ENCODE results near the gene KDM4D. TPM values are rescaled to one million over a fixed set of nuclear protein-coding genes. Genes with fewer than 3 reads are reported as not detected.

Gene KDM4D
- total RNA-seq, 1 donor from 2014 or later, result 1.8 TPM

DNA sequence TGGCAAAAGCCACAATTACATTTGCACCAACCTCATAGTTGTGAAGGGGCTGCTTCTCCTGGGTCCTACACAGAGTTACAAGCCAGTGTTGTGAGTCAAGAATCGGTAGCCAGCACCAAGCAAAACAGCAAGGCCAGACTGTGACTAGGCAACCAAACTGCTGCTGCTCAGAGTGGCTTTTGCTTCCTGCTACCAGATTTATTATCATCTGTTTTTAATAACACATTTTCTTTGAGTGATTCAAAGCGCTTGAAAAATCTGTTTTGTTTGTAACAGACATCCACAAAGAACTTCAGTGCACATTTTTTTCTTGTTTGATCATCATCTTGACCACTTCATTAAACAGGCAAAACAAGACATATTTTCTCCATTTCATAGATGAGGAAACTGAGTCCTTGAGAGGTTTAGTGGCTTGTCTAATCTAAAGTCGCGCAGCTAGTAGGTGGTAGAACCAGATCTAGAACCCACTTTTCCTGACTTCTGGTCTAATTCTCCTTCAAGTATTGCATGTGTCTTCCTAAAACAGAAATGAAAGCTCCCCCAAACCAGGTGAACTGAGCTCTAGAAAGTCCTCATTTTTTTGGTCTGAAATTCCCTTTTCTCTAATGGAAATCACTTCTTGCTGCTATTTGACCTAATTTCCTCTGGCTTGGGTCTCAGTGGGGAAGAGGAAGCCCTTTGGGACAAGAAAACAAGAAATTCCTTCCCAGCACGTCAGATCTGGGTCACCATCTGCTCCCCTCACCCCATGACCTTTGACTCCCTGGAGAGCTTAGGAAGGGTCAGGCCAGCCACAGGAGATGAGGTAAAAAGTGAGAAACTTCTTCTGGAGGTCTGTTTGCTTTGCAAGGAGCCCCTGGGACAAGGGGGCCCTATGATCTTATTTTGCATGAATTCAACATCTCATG lies 40.0 kb upstream of the KDM4D start:
- no peak for DNase-seq (ENCODE audit: low spot score)
- peaks cover 8% of the 10 kb centered on the region for H3K27me3 Mint-ChIP-seq (ENCODE audit: unreplicated experiment)
- H3K4me1 Mint-ChIP-seq (ENCODE audit: unreplicated experiment), result peaks cover 66% of the 10 kb centered on the region
- H3K9me3 Mint-ChIP-seq (ENCODE audit: unreplicated experiment), result no peaks in the 10 kb centered on the region
- H3K36me3 Mint-ChIP-seq (ENCODE audit: low read depth, unreplicated experiment), result peaks cover 3% of the 10 kb centered on the region
- no peak for TF ChIP-seq CTCF (IDR thresholded peaks at IDR 0.05; ENCODE audit: unreplicated experiment)
- no peak overlapping the region for H3K4me3 Mint-ChIP-seq (ENCODE audit: unreplicated experiment)
- peak overlapping the region; percentile 95 for H3K27ac Mint-ChIP-seq (ENCODE audit: unreplicated experiment)

DNA sequence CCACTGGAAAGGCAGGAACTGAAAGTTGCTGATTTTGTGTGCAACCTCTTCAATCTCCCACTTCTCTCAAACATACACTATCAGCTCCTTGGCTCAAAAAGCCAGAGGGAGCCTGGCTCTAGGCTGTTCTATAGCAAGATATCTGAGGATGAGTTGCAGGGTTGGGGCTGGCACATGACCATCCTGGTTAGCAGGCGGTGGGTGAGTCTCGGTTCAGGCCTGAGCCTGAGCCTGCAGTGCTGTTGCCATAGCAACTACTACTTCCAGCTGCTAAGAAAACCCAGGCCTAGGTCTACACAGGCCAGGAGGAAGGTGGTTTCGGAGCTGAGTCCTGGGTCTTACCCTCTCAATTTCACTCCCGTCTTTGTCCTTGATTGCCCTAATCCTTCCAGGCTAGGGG lies 39.1 kb upstream of the KDM4D start:
- Mint-ChIP-seq H3K9me3 (ENCODE audit: unreplicated experiment) (no peaks in the 10 kb centered on the region), H3K36me3 (ENCODE audit: low read depth, unreplicated experiment) (peaks cover 3% of the 10 kb centered on the region), H3K4me3 (ENCODE audit: unreplicated experiment) (no peak overlapping the region), H3K27ac (ENCODE audit: unreplicated experiment) (peak overlapping the region; percentile 95), H3K4me1 (ENCODE audit: unreplicated experiment) (peaks cover 57% of the 10 kb centered on the region), H3K27me3 (ENCODE audit: unreplicated experiment) (peaks cover 8% of the 10 kb centered on the region)
- TF ChIP-seq CTCF (IDR thresholded peaks at IDR 0.05; ENCODE audit: unreplicated experiment), result no peak
- peak; percentile 39 for DNase-seq (ENCODE audit: low spot score)

- no peak for DNase-seq (ENCODE audit: low spot score)
- Mint-ChIP-seq H3K9me3 (ENCODE audit: unreplicated experiment) (no peaks in the 10 kb centered on the region), H3K27ac (ENCODE audit: unreplicated experiment) (peak overlapping the region; percentile 95), H3K4me1 (ENCODE audit: unreplicated experiment) (peaks cover 53% of the 10 kb centered on the region), H3K4me3 (ENCODE audit: unreplicated experiment) (no peak overlapping the region), H3K27me3 (ENCODE audit: unreplicated experiment) (peaks cover 8% of the 10 kb centered on the region), H3K36me3 (ENCODE audit: low read depth, unreplicated experiment) (peaks cover 3% of the 10 kb centered on the region)
- no peak for TF ChIP-seq CTCF (IDR thresholded peaks at IDR 0.05; ENCODE audit: unreplicated experiment)
Observed at GRCh38 chr11:94934846-94935245, 38.7 kb upstream of the KDM4D start.

DNA sequence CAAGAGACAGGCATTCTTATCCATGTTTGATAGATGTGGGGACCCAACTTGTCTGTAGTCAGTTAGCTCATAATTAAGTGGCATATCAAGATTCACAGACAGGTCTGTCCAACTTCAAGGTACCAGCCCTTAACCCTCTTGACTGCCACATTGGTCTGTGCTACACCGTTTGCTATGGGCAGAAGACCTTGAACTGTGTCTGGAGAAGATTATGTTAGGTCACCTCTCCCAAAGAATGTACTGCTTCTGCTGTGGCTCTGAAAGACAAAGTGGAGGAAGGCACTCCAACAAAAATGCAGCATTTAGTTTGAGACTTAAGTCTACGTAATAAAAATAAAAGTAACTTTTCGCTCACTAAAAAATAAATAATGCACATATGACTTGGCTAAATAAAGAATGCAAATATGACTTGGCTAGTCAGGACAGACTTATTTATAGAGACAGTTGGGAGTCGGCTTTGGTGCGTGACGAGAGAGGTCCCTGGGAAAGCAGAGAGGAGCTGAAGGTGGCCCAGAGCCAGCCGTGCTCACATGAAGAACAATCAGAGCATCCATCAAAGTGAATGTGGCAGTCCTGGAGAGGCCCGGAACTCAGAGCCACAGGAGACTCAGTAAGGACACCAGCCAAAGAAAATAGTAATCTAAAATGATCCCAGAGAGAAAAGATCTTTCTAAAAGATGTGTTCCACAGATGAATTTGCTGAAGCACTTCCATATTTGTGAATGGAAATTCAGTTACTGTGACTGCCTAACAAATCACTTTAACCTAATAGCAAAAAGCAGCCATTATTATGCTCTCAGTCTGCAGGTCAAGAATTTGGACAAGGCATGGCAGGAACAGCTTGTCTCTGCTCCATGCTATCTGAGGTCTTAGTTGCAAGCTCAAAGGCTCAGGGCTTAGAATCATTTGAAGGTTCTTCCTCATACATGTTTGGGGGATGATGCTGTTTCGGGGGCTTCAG lies 35.1 kb upstream of the KDM4D start:
- TF ChIP-seq CTCF (IDR thresholded peaks at IDR 0.05; ENCODE audit: unreplicated experiment), result no peak
- no peak for DNase-seq (ENCODE audit: low spot score)
- Mint-ChIP-seq H3K27ac (ENCODE audit: unreplicated experiment) (no peak overlapping the region), H3K4me1 (ENCODE audit: unreplicated experiment) (peaks cover 38% of the 10 kb centered on the region), H3K9me3 (ENCODE audit: unreplicated experiment) (no peaks in the 10 kb centered on the region), H3K36me3 (ENCODE audit: low read depth, unreplicated experiment) (no peaks in the 10 kb centered on the region), H3K27me3 (ENCODE audit: unreplicated experiment) (peaks cover 8% of the 10 kb centered on the region), H3K4me3 (ENCODE audit: unreplicated experiment) (no peak overlapping the region)
